CD14-positive monocyte (primary cell): ENCODE data around the gene TSPAN11. TPM values are rescaled to one million over a fixed set of nuclear protein-coding genes. Genes with fewer than 3 reads are reported as not detected.

Experiments
- DNase-seq, 3 donors: peaks; one replicate each; pipeline ENCODE4 v3.0.0-alpha.2; 2011 to 2022
- H2AFZ ChIP-seq: 2 replicates; pipeline ENCODE4 v1.6.0; 2012; ENCODE audit warnings: mild to moderate bottlenecking, low read depth, low read length, inconsistent platforms; ENCODE audit not compliant: insufficient read depth, poor library complexity, severe bottlenecking
- H3K27ac ChIP-seq, 2 donors: 1 replicate in 1 of 2; 2 replicates in 1 of 2; pipeline ENCODE4 v1.5.1; 2012 to 2013; ENCODE audit warnings: low read length in 2 of 2, control low read depth in 1 of 2, inconsistent platforms in 1 of 2, low read depth in 1 of 2, mild to moderate bottlenecking in 1 of 2
- H3K27me3 ChIP-seq, 2 donors: one replicate each; pipeline versions ENCODE4 v1.6.0 to v1.6.1; 2011 to 2013; ENCODE audit warnings: low read length in 2 of 2; ENCODE audit not compliant: control insufficient read depth in 2 of 2, insufficient read depth in 2 of 2
- H3K36me3 ChIP-seq, 2 donors: replicated peaks in 1 of 2; 1 replicate in 1 of 2; 2 replicates in 1 of 2; pipeline versions ENCODE4 v1.5.1 to v1.6.1; 2012 to 2013; ENCODE audit warnings: low read length in 2 of 2, control low read depth in 1 of 2, inconsistent platforms in 1 of 2, mild to moderate bottlenecking in 1 of 2; ENCODE audit not compliant: insufficient read depth in 2 of 2, control insufficient read depth in 1 of 2
- H3K4me1 ChIP-seq, 2 donors: 1 replicate in 1 of 2; 2 replicates in 1 of 2; pipeline versions ENCODE4 v1.5.1 to v1.6.1; 2012 to 2013; ENCODE audit warnings: low read length in 2 of 2, control low read depth in 1 of 2, inconsistent platforms in 1 of 2, mild to moderate bottlenecking in 1 of 2, moderate library complexity in 1 of 2; ENCODE audit not compliant: insufficient read depth in 2 of 2, control insufficient read depth in 1 of 2
- H3K4me2 ChIP-seq: replicated peaks from 2 replicates; pipeline ENCODE3; 2012; ENCODE audit warnings: low read length, moderate library complexity, mild to moderate bottlenecking; ENCODE audit not compliant: poor library complexity, severe bottlenecking; ENCODE audit errors: extremely low read depth
- H3K4me3 ChIP-seq, 3 experiments: fragments of 200-600 bp in 1 of 3; sonication (generic) in 1 of 3; replicated peaks in 1 of 3; 1 replicate in 2 of 3; 2 replicates in 1 of 3; pipeline ENCODE4 v1.5.1; 2011 to 2013; ENCODE audit warnings: low read length in 3 of 3, mild to moderate bottlenecking in 3 of 3, control low read depth in 2 of 3, low read depth in 2 of 3, inconsistent platforms in 1 of 3, moderate library complexity in 1 of 3
- H3K79me2 ChIP-seq: 2 replicates; pipeline ENCODE4 v1.6.0; 2012; ENCODE audit warnings: mild to moderate bottlenecking, control low read depth, inconsistent platforms, low read length, moderate library complexity; ENCODE audit not compliant: insufficient read depth
- H3K9ac ChIP-seq: 2 replicates; pipeline ENCODE4 v1.6.0; 2017; ENCODE audit warnings: low read length, mild to moderate bottlenecking; ENCODE audit not compliant: insufficient read depth, poor library complexity, severe bottlenecking
- H3K9me3 ChIP-seq, 2 donors: replicated peaks in 1 of 2; 1 replicate in 1 of 2; 2 replicates in 1 of 2; pipeline versions ENCODE4 v1.5.1 to v1.6.1; 2012 to 2013; ENCODE audit warnings: low read length in 2 of 2, control low read depth in 1 of 2; ENCODE audit not compliant: control insufficient read depth in 1 of 2, insufficient read depth in 1 of 2
- H4K20me1 ChIP-seq: 2 replicates; pipeline ENCODE4 v1.6.0; 2012; ENCODE audit warnings: mild to moderate bottlenecking, low read length, control low read depth, moderate library complexity; ENCODE audit not compliant: insufficient read depth
- H3K27ac Mint-ChIP-seq, 7 donors: one replicate each; pipeline ENCODE4 v1.8.0; 2020; ENCODE audit warnings: mild to moderate bottlenecking in 7 of 7, mixed read lengths in 7 of 7, moderate library complexity in 6 of 7, inconsistent platforms in 2 of 7
- H3K27me3 Mint-ChIP-seq, 3 donors: one replicate each; pipeline ENCODE4 v1.8.0; 2021 to 2022; ENCODE audit warnings: low read depth in 3 of 3, mild to moderate bottlenecking in 3 of 3, mixed read lengths in 3 of 3, moderate library complexity in 3 of 3, inconsistent platforms in 1 of 3
- H3K36me3 Mint-ChIP-seq, 2 donors: one replicate each; pipeline ENCODE4 v1.8.0; 2020; ENCODE audit warnings: mixed read lengths in 2 of 2, inconsistent platforms in 1 of 2, mild to moderate bottlenecking in 1 of 2
- H3K4me1 Mint-ChIP-seq: one replicate; pipeline ENCODE4 v1.8.0; 2020; ENCODE audit warnings: mild to moderate bottlenecking, mixed read lengths
- H3K4me3 Mint-ChIP-seq, 2 donors: one replicate each; pipeline ENCODE4 v1.8.0; 2020; ENCODE audit warnings: mild to moderate bottlenecking in 2 of 2, mixed read lengths in 2 of 2, moderate library complexity in 1 of 2
- H3K9me3 Mint-ChIP-seq, 7 donors: one replicate each; pipeline ENCODE4 v1.8.0; 2020 to 2022; ENCODE audit warnings: mixed read lengths in 7 of 7, mild to moderate bottlenecking in 6 of 7, moderate library complexity in 6 of 7, inconsistent platforms in 2 of 7
- CTCF ChIP-seq: fragments of 200-600 bp; IDR thresholded peaks from one replicate; pipeline ENCODE4 v1.8.0; 2022; ENCODE audit warnings: antibody characterized with exemption, mild to moderate bottlenecking
- whole genome bisulfite sequencing: methylation state at CpG from one replicate; pipeline ENCODE4 v1.1.5; 2013; ENCODE audit warnings: missing lambda C conversion rate; ENCODE audit not compliant: insufficient coverage; 5-methylcytosine and 5-hydroxymethylcytosine counted together
- intact Hi-C, 2 donors: fragments of 100-400 bp; cut with micrococcal nuclease; formaldehyde crosslinking; loops; one replicate each; pipeline versions ENCODE4 v1.15.0 to v1.15.1; 2023
- polyA plus RNA-seq, 3 donors: library from polyadenylated mRNA; depleted of rRNA in 1 of 3; unstranded in 2 of 3; stranded (reverse) in 1 of 3; fragments of 300-500 nt in 2 of 3; fragments of >200 nt in 1 of 3; fragmentation: Illumina TruSeq in 2 of 3; gene quantifications; 1 replicate in 2 of 3; 2 replicates in 1 of 3; pipeline ENCODE4 v1.2.3, GENCODE V29; 2012 to 2021

The TSPAN11 gene
- polyA plus RNA-seq, 3 donors: not detected

- no peaks in the 10 kb centered on the region for H3K9me3 Mint-ChIP-seq
- H3K27me3 ChIP-seq: no peaks in the 10 kb centered on the region
- TF ChIP-seq CTCF: no peak
- no peak overlapping the region for H3K4me2 ChIP-seq
- no peak for DNase-seq
- H2AFZ ChIP-seq: no peak overlapping the region
- no peaks in the 10 kb centered on the region for H4K20me1 ChIP-seq
- H3K4me3 ChIP-seq: no peak overlapping the region
- H3K4me1 Mint-ChIP-seq: no peaks in the 10 kb centered on the region
- H3K4me1 ChIP-seq: no peaks in the 10 kb centered on the region
- H3K79me2 ChIP-seq: no peaks in the 10 kb centered on the region
- H3K36me3 ChIP-seq: no peaks in the 10 kb centered on the region
- intact Hi-C loops: no loop called here
- H3K4me3 Mint-ChIP-seq: no peak overlapping the region
- H3K27ac Mint-ChIP-seq: no peak overlapping the region
- H3K27ac ChIP-seq: no peak overlapping the region
- WGBS: 58% methylated on average over 3 of the region's 9 CpGs
- H3K27me3 Mint-ChIP-seq: peaks cover 0 to 1% (median 0%) of the 10 kb centered on the region in 3 donors
- no peaks in the 10 kb centered on the region for H3K36me3 Mint-ChIP-seq
- H3K9ac ChIP-seq: no peak overlapping the region
- H3K9me3 ChIP-seq: no peaks in the 10 kb centered on the region
Measured at GRCh38 chr12:30988646-30989286, 62.2 kb downstream of the TSPAN11 start.

DNA sequence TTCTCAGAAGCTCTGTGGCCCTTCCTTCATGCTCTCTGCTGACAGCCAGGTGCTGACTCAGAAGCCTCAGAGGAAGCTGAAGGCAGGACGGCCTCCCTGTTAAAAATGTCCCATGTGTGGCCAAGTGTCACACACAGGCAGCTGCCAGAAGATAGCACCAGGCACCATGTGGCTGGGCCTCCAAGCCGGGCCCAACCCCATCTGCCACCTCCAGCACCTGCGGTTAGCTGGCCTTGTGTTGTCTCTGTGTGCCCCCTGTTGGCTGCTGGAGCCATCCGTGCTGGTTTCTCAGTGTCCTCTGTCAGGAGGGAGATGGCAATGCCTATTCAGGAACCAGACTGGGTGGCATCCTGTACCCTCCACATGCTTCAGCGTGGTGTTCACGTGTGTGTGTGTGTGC lies 63.2 kb downstream of the TSPAN11 start:
- Histone ChIP-seq H3K4me1 (no peaks in the 10 kb centered on the region), H3K9ac (no peak overlapping the region), H3K4me2 (no peak overlapping the region), H3K27ac (no peak overlapping the region), H3K4me3 (no peak overlapping the region), H3K36me3 (no peaks in the 10 kb centered on the region), H3K27me3 (no peaks in the 10 kb centered on the region), H4K20me1 (no peaks in the 10 kb centered on the region), H2AFZ (no peak overlapping the region), H3K9me3 (no peaks in the 10 kb centered on the region), H3K79me2 (no peaks in the 10 kb centered on the region)
- intact Hi-C loops: no loop called here
- Mint-ChIP-seq H3K36me3 (no peaks in the 10 kb centered on the region), H3K9me3 (no peaks in the 10 kb centered on the region), H3K27me3 (peaks cover 0 to 1% (median 0%) of the 10 kb centered on the region in 3 donors), H3K27ac (no peak overlapping the region), H3K4me1 (no peaks in the 10 kb centered on the region), H3K4me3 (no peak overlapping the region)
- WGBS: 47% methylated on average over 4 of the region's 6 CpGs
- no peak for DNase-seq
- no peak for TF ChIP-seq CTCF
